Right lobe of liver (tissue), 4 donors: ENCODE data around the gene SCUBE2.

ENCODE experiments used
- CTCF ChIP-seq, 4 donors: fragments of 200-600 bp in 3 of 4; fragments of 450-650 bp in 1 of 4; IDR thresholded peaks; one replicate each; pipeline versions ENCODE4 v1.5.1 to v1.8.0; 2016 to 2022; ENCODE audit warnings: antibody characterized with exemption in 4 of 4, mild to moderate bottlenecking in 2 of 4
- POLR2A ChIP-seq: fragments of 450-650 bp; IDR thresholded peaks from one replicate; pipeline ENCODE4 v1.6.1; 2017; ENCODE audit warnings: antibody characterized with exemption, mild to moderate bottlenecking
- donor health status: DM: no; HTN: no; CAD: no.
- donor health status: DM: no; HTN: no; CAD: no.
- donor health status: DM: no; HTN: yes; CAD: no.

GRCh38 chr11:9037963-9038362 is 53.4 kb downstream of the SCUBE2 start:
- TF ChIP-seq CTCF (IDR thresholded peaks at IDR 0.05): no peak
- TF ChIP-seq POLR2A: no peak
